Measurements from ENCODE around the gene MARCHF3.

- no peak for TF ChIP-seq KDM1A (CRISPR knock-in tag; IDR thresholded peaks at IDR 0.05)
- TF ChIP-seq FOXJ3 (CRISPR knock-in tag; IDR thresholded peaks at IDR 0.05; ENCODE audit: borderline replicate concordance): no peak
- TF ChIP-seq ZC3H4 (CRISPR knock-in tag; IDR thresholded peaks at IDR 0.05; ENCODE audit: borderline replicate concordance): no peak
- no peak for TF ChIP-seq REXO4 (CRISPR knock-in tag; IDR thresholded peaks at IDR 0.05; ENCODE audit: borderline replicate concordance)
- no peak for TF ChIP-seq MAX (IDR thresholded peaks at IDR 0.05)
- TF ChIP-seq CTCF (CRISPR knock-in tag; IDR thresholded peaks at IDR 0.05): no peak
- TF ChIP-seq ZFX (CRISPR knock-in tag; IDR thresholded peaks at IDR 0.05; ENCODE audit: low read depth): no peak
- TF ChIP-seq DNMT3B (CRISPR knock-in tag; conservative IDR thresholded peaks at IDR 0.05): no peak
Measured at GRCh38 chr5:126938466-126938865, 91.9 kb downstream of the MARCHF3 start.
